ENCODE results near the gene TNFRSF19. TPM values are rescaled to one million over a fixed set of nuclear protein-coding genes. Genes with fewer than 3 reads are reported as not detected.

Gene TNFRSF19
- polyA plus RNA-seq, 4 donors: 49.0 to 52.6 (median 52.0) TPM

DNA sequence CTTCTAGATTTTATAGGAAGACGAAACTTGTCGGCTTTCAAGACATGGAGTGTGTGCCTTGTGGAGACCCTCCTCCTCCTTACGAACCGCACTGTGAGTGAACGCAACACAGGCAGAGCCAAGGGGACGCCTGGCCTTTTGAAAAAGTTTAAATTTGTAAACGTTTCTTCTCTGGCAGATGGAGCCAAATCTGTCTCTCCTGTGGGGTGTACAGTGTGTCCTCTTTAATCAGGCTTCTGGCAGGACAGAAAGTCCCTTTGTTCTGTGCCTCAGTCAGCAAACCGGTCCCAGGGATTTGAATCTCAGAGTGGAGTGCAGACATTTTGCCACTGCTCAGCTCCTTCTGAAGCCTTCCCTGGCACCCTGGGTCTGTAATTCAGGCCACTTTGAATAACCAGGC, 56.5 kb downstream of the TNFRSF19 start:
- no peak for DNase-seq (ENCODE audit: low read depth in 4 of 4, low spot score in 2 of 4)

DNA sequence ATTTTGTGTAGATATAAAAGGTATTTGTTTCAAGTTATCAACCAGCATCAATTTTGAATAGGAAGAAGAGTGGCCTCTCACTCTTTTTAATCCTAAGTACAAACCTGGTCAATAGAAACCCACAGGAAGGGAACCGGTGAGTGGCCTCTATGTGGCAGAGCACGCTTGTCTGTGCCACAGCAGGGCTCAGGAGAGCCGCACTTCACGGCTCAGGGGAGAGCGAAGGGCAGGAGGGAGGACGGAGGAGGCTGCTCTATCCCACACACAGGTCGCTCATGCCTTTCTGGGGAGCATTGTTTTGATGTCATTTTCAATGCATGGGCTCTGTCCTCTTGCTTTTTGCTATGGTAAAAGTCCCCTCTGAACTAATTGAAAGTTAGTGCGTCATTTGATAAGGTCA, 57.2 kb downstream of the TNFRSF19 start:
- DNase-seq (ENCODE audit: low read depth in 4 of 4, low spot score in 2 of 4): no peak

DNA sequence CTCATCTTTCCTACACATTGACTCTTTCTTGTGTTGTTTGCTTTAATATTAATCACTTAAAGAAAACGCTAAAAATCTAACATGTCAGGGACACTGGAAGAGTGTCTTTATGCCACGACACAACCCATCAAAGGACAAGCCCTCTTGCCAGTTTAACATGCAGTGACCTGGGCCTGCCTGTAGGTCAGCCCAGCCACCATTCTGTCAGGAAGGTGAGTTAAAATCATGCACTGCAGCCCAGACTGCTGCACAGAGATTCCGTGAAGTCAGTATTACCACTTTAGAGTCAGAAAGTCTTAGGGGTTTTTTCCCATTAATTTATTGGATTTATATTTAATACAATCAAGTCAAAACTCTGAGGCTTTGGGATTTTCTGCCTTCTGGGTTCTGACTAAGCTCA, 58.0 kb downstream of the TNFRSF19 start:
- no peak for DNase-seq (ENCODE audit: low read depth in 4 of 4, low spot score in 2 of 4)

DNA sequence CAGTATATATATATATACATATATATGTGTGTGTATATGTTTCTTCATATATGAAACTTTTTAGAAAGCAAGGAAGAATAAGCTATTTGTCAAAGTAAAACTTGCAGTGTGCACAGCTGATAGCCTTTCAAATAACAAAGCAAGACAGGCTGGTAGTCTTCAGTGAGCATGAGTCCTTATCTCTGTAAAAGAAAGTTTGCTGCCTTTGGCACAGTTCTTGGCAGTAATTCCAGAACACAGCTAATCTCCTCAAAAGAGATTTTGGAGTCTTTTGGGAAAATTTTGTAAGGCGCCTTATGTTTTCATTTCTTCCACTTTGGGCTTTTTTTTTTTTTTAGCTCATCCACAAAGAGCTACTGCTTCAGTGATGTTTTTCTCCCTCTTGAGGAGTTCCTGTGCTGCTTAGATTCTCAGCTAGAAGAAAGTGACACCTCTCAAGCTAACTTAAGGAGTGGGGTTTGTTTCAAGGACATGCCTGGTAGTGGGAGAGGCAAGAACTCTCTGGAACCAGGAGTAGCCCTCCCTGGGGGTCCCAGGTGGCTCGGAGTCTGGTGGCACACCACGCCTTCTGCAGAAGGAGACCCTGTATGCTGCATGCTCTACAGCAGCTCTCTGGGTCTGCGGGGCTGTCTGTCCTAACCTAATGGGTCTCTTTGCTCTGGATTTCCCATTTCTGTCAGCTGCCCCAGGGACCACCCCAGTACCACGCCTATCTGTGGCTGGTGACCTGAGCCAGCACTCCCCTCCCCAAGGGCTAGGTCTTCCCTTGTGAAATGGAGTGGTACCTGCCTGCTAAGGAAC, 58.8 kb downstream of the TNFRSF19 start:
- no peak for DNase-seq (ENCODE audit: low read depth in 4 of 4, low spot score in 2 of 4)

DNA sequence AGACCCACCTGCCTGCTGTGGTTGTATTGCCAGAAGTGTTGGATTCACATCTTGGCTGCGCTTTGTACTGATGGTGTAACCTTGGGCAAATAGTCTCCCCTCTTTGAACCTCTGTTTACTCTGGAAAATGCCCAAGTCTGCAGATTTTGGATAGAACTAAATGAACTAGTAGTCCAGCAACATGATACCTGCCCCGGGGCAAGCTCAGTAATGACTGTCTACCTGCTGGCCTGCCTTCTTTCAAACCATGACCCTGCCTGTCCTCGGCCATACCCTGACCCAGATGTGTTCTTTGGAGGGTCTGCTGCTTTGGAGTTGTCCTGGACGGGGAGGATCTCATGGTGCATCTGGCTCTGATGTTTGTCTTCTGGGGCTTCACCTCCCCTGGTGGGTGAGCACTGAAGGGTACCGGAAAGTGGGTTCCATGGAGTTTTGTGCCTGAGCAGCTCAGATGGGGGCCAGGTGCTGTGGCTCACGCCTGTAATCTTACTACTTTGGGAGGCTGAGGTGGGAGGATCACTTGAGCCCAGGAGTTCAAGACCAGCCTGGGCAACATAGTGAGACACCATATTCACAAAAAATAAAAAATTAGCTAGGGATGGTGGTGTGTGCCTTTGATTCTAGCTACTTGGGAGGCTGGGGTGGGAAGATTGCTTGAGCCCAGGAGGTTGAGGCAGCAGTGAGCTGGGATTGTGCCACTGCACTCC, 59.5 kb downstream of the TNFRSF19 start:
- DNase-seq (ENCODE audit: low read depth in 4 of 4, low spot score in 2 of 4): no peak

DNA sequence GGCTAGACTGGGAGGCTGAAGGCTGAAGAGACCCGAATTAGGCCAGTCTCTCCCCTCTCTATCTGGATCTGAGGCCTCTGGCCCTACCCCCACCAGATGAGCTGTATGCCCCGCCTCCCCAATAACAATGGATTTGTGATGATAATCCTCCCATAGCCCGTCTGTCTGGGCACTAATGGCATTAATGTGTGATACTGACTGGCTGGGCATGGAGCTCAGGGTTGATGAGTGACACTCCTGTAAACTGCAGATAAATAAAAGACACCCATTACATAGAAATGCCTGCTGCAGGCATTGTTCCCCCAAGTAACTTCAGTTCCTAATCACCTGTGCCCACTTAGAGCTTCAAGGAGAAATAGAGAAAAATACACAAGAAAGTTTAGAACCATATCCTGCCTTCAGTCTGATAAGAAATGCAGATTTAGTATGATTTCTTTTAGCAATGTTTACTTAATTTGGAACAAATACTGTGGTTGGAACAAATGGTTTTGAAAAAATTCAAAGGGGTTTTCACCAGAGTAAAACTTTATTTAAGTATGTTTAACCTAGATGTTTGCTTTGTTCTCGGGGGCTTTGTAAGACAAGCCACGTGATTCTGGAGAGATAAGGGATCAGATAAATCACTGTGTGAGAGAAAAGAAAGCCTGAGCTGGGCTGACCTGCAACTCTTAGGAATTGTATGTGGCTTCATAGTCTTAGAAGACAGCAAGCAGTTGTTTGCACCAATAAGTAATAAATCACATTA, 60.3 kb downstream of the TNFRSF19 start:
- DNase-seq (ENCODE audit: low read depth in 4 of 4, low spot score in 2 of 4): no peak

DNA sequence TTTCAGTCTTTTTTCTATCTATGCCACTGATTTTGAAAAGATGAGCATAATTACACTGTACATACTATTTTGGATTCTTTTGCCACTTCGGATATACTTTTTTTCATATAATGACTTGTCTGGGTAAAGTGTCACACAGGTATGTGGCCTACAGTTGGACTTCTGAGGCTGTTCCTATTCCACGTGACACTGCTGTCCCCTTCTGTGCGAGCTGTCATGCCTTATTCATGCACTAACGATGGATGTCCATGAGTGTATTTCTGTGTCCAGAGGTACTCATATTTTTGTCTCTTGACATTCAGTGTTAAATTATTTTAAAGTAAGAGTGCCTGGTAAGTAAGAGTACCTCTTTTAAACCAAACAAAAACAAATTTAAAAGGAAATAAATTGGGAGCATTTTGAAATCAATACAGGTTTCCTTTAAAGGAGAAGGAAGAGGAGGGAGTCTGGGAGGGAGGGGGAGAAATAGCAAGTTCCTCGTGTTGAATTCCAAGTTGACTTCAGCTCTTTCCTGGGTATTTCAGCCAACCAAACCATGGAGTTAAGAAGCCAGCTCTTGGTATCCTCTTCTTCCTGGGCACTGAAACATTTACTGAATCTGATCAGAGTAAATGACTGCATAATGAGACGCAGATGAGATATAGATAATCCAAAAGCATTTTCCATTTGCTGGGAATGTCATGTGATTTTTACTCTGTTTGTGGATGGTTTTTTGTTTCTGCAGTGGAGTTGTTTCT, 61.3 kb downstream of the TNFRSF19 start:
- no peak for DNase-seq (ENCODE audit: low read depth in 4 of 4, low spot score in 2 of 4)

DNA sequence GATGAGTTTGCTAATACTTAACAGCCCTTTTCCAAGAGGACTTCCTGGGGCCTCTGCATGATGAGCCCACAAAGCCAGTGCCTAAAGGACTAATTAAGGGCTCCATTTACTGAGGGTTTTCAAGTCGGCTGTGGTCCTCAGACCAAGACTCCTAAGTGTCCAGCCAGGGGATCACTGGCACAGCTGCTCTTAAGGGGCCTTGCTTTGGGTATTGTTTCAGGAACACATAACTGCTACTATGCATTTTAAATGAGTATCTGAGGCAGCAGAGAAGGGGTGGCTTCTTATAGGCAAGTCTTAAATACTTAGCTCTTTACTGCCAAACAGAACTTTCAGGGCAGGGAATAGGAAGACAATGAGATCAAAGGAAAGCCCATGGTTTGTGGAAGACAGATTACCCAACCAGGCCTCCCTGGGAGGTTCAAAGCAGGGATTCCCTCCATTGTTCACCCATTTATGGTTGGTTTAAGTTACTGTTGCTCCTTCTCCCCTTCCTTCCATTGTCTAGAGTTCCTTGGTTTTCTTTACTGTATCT, 61.9 kb downstream of the TNFRSF19 start:
- DNase-seq (ENCODE audit: low read depth in 4 of 4, low spot score in 2 of 4): no peak

DNA sequence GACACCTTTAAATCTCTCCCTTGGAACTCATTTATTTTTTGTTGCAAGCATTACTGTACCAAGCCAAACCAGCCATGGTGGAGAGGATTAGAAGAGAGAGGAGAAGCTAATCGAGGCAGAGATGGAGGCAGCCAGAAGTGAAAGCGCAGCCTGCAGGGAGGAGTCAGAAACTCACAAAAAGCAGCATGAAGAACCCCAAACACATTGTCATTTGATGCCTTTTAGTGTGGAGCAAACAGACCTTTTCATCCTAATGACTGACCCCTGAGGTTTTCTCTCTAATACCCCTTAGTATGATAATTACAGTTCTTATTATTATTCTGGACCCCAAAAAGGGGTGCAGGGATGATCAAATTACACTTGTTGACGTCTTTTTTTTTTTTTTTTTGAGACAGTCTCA, 62.5 kb downstream of the TNFRSF19 start:
- DNase-seq (ENCODE audit: low read depth in 4 of 4, low spot score in 2 of 4): no peak

DNA sequence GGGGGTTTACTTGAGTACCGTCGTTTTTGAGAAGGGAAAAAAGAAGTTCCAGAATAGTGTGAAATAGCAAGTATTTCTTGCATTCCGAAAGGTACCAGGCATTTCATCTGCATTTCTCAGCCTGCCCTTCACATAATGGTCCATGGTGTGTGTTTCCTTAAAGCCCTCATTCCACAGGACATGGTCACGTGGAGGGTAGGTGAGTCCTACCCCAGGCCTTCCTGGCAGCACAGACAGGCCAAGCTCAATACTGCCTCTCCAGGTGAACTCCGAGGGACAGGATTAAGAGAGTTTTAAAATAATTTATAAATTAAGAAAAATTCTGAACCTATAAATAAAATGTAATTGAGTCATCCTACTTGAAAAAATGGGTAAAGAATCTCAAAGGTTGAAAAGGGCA, 64.7 kb downstream of the TNFRSF19 start:
- no peak for DNase-seq (ENCODE audit: low read depth in 4 of 4, low spot score in 2 of 4)

DNA sequence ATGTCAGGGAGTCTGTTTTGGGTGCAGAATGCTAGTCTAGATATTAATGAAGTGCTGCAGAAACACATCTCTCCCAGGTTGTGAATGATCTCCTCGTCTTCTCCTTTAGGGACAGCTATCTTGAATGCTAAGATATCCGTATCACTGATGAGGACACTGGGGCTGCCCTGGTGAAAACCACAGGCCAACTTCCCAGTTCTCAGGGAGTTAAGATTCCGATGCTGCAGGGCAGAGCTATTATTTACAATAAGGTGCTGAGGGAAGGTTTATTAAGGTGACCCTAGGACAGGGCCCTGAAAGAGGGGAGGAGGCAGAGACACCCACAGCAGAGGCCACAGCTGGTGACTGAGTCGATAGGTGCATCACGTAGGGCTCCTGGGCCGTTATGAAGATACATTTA, 66.1 kb downstream of the TNFRSF19 start:
- no peak for DNase-seq (ENCODE audit: low read depth in 4 of 4, low spot score in 2 of 4)

DNA sequence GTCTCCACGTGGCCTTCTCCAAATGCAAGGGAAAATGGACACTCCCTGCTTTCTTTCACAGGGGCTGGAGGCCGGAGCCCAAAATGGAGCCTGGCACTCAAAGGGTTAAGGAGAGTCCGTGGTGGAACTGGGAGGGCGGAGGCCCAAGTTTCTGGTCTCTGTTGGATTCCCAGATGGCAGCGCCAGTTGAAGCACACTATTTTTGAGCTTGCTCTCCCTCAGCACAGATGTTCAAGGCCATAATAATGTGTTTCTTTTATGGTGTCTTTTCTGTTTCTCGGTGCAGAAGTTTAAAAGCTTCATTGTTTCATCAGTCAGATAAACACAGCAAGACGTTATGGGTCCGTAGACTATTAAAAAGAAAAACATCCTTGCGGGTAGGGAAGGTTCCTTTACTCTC, 67.6 kb downstream of the TNFRSF19 start:
- no peak for DNase-seq (ENCODE audit: low read depth in 4 of 4, low spot score in 2 of 4)

DNA sequence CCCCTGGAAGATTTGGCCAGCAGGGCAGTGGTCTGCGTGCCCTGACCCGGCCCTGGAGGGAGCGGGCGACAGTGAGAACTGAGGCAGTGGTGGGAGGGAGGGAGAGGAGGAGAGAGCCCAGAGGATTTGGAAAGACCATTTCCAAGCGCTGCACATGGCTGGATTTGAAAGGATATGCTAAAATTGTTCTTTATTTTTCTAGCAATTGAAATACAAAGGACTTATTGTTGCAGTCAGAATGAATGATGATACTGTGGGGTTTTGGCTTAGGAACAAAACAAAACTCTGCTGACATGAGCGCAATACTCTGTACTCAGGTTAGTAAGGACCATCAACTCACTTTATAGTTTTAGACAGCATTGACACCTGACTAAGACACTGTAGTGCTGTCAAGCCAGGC, 69.5 kb downstream of the TNFRSF19 start:
- DNase-seq (ENCODE audit: low read depth in 4 of 4, low spot score in 2 of 4): no peak

DNA sequence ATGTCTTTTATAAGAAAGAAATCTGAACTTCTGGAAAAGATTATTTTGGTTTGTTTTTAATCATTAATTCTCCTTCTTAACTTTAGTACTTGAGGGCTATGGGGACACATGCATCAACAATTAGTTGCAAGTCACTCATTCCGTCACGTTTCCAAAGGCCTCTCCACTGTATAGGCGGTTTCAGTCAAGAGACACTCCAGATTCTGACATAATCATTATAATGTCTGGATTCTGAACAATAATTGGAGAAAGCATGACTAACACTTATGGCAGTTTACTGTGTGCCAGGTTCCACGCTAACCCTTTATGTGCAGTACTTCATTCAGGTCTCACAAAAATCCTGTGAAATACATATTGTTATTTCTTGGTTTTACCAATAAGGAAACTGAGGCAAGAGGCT, 71.9 kb downstream of the TNFRSF19 start:
- no peak for DNase-seq (ENCODE audit: low read depth in 4 of 4, low spot score in 2 of 4)

DNA sequence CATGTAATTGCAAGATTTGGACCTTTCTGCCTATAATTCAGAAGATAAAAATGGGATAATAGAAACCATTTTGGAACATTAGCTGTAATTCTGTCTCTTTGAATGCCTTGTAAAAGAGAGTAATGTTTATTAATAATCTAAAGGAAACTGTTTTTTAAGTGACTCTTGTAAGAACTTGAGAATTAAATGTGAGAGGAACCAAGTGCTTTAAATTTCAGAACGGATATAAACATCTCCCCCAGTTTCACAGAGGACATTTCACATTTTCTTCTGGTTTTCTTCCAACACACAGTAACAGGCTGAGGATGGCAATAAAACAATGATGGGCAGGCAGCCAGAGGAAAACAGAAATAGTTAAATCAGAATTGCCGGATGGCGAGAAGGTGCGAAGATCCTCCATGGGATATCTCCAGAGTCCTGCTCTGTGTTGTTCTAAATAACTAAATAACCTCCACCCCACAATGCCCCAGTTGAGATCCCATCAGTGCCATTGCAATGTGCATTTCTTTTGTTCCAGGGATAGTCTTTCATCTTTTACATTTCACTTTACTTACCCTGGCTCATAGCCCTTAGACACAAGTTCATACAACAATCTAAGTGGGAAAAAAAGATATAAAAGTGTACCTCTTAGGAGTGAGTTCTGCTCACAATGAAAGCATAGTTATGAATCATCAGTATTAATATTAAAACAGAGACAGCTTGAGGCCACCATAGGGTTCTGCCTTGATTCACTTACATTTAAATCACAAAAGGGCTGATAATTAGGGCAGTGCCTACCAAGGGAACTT, 73.3 kb downstream of the TNFRSF19 start:
- no peak for DNase-seq (ENCODE audit: low read depth in 4 of 4, low spot score in 2 of 4)

DNA sequence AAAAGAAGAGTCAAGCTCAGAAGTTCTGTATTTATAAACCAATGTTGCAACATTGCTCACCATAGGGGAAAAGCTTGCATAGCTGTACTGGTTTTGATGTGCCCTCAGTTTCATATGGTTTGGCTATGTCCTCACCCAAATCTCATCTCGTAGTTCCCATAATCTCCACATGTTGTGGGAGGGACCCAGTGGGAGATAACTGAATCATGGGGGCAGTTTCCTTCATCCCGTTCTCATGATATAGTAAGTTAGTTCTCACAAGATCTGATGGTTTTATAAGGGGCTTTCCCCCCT, 73.9 kb downstream of the TNFRSF19 start:
- no peak for DNase-seq (ENCODE audit: low read depth in 4 of 4, low spot score in 2 of 4)

DNA sequence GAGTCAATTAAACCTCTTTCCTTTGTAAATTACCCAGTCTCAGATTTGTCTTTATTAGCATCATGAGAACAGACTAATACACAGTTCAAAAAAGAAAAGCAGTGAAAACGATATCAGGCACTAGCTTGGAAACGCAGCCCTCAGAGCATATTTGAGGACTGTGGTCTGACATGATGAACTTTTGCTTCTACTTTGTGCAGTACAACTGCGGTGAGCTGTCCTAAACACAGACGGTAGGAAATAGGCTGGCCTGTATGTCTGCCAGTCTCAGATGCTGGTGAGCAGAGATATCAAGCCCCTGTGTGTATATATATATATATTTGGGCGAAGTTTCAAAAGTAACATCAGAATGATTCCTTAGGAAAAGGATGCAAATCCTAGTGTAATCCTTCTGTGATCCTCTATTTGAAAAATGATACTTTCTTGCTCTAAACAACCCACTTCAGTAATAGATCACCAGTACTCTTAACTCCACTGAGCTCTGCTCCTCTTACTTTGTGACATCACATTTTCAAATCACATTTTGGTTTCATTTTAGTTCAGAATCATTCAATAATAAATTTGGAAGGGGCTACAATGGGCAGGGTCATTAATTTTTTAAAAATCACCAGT, 74.4 kb downstream of the TNFRSF19 start:
- DNase-seq (ENCODE audit: low read depth in 4 of 4, low spot score in 2 of 4): no peak

DNA sequence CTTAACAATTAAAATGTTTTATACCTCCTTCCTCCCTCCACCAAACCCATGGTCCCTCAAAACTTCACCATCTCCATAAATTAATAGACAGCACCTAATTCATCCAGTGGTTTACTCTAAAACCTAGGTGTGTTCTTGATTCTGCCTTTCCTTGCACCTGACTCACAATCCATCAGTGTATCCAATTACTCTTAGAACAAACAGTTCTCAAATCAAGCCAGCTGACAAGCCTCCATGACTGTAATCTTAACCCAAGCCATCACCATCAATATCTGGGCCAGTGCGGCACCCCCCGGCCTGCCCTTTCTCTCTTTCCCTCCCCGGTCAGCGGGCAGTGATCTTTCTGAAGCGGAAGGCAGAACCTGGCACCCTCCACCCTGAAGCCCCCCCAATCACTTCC, 75.6 kb downstream of the TNFRSF19 start:
- no peak for DNase-seq (ENCODE audit: low read depth in 4 of 4, low spot score in 2 of 4)

DNA sequence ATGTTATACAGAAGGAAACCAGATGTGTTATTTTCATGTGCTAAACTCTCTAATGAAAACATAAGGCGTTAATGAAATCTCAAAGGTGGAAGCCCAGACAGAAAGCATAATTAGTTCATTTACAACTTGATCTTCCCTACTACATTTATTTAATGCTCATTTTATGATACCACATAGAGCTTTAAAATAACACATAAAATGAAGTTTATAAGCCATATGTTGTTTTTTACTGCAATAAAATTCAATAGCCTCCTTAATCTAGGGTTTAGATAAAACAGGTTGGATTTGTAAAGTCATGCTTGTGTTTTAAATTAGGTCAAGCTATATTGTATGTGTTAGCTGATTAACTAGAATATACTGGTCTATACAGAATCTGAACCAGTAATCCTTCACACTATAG, 81.2 kb downstream of the TNFRSF19 start:
- DNase-seq (ENCODE audit: low read depth in 4 of 4, low spot score in 2 of 4): no peak

DNA sequence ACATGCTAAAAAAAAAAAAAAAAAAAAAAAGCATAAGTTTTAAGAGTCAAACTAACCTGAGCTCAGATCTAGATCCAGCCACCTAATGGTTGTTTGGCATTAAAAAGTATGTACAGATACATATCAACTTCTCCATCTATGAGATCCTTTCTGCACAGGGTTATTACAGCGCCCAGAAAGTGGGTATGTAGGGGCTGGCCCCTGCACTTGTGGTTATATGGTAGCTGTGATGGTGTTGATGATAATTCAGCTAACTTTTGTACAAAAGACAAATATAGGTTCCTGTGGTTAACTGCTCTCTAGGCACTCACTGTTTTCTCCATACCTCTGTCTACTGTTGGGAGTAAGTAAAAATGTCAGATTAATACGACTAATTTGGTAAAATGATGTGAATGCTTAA, 81.7 kb downstream of the TNFRSF19 start:
- DNase-seq (ENCODE audit: low read depth in 4 of 4, low spot score in 2 of 4): no peak
